CD4-positive, alpha-beta T cell (primary cell): ENCODE results near the gene SLC38A11. TPM values are rescaled to one million over a fixed set of nuclear protein-coding genes. Genes with fewer than 3 reads are reported as not detected.

Source experiments
- ATAC-seq: fragments of 200-7000 bp; cut with Tn5 transposase; one replicate; pipeline ENCODE4 v1.10.0; 2022; ENCODE audit warnings: mild to moderate bottlenecking; ENCODE audit not compliant: poor library complexity
- CTCF ChIA-PET: fragments of 350-600 bp; sonication (Branson Sonifier 250); formaldehyde crosslinking; loops from one replicate; lab custom pipeline; 2021; ENCODE audit warnings: antibody characterized with exemption, inconsistent platforms; lab: Charles Lee
- POLR2A ChIA-PET: fragments of 350-600 bp; sonication (Branson Sonifier 250); formaldehyde crosslinking; loops from one replicate; lab custom pipeline; 2021; ENCODE audit warnings: antibody characterized with exemption, inconsistent platforms; lab: Charles Lee
- DNase-seq, 14 experiments: peaks; one replicate each; pipeline ENCODE4 v3.0.0-alpha.2; 2013 to 2020; ENCODE audit warnings: mixed read lengths in 2 of 14
- H3K27ac ChIP-seq, 2 donors: one replicate each; pipeline versions ENCODE4 v1.5.1 to v1.7.0; 2013; ENCODE audit warnings: low read length in 2 of 2, low read depth in 1 of 2, mild to moderate bottlenecking in 1 of 2
- H3K27me3 ChIP-seq, 2 experiments: 1 replicate in 1 of 2; 2 replicates in 1 of 2; pipeline versions ENCODE4 v1.6.1 to v1.7.0; 2013; ENCODE audit warnings: low read length in 2 of 2, control low read depth in 1 of 2, mild to moderate bottlenecking in 1 of 2, moderate library complexity in 1 of 2; ENCODE audit not compliant: insufficient read depth in 2 of 2, control insufficient read depth in 1 of 2
- H3K36me3 ChIP-seq: one replicate; pipeline ENCODE4 v1.6.1; 2013; ENCODE audit warnings: low read length, control low read depth; ENCODE audit not compliant: insufficient read depth
- H3K4me1 ChIP-seq: one replicate; pipeline ENCODE4 v1.6.1; 2013; ENCODE audit warnings: low read length, control low read depth; ENCODE audit not compliant: insufficient read depth
- H3K4me3 ChIP-seq: one replicate; pipeline ENCODE4 v1.5.1; 2013; ENCODE audit warnings: mild to moderate bottlenecking, low read length, moderate library complexity
- H3K9me3 ChIP-seq, 2 experiments: 1 replicate in 1 of 2; 2 replicates in 1 of 2; pipeline versions ENCODE4 v1.6.1 to v1.7.0; 2013; ENCODE audit warnings: low read length in 2 of 2, mild to moderate bottlenecking in 2 of 2, control low read depth in 1 of 2, moderate library complexity in 1 of 2; ENCODE audit not compliant: control insufficient read depth in 1 of 2, insufficient read depth in 1 of 2
- H3K27ac Mint-ChIP-seq: one replicate; pipeline ENCODE4 v1.8.0; 2020; ENCODE audit warnings: mixed read lengths
- H3K27me3 Mint-ChIP-seq: one replicate; pipeline ENCODE4 v1.8.0; 2021; ENCODE audit warnings: mixed read lengths
- H3K36me3 Mint-ChIP-seq: one replicate; pipeline ENCODE4 v1.8.0; 2021; ENCODE audit warnings: low read depth, mixed read lengths
- H3K4me1 Mint-ChIP-seq: one replicate; pipeline ENCODE4 v1.8.0; 2021; ENCODE audit warnings: low read depth, mixed read lengths
- H3K4me3 Mint-ChIP-seq: one replicate; pipeline ENCODE4 v1.8.0; 2020; ENCODE audit warnings: mild to moderate bottlenecking, mixed read lengths
- H3K9me3 Mint-ChIP-seq: one replicate; pipeline ENCODE4 v1.8.0; 2020; ENCODE audit warnings: mixed read lengths
- intact Hi-C, 2 experiments: fragments of 100-400 bp; cut with DNase I in 1 of 2; cut with micrococcal nuclease in 1 of 2; formaldehyde crosslinking; loops; one replicate each; pipeline versions ENCODE4 v1.15.1 to v1.9.0; 2023 to 2025; cut with DNase I, micrococcal nuclease
- total RNA-seq, 174 experiments: library from RNA in 2 of 174; stranded (reverse) in 2 of 174; gene quantifications; one replicate each; pipeline ENCODE4 v1.2.3 and lab custom pipeline; 2021 to 2026
- TF ChIP-seq, protein P1 (sequence below): fragments of 200-600 bp; IDR thresholded peaks from one replicate; pipeline ENCODE4 v1.8.0; 2022; ENCODE audit warnings: antibody characterized with exemption, mild to moderate bottlenecking

SLC38A11 gene
- total RNA-seq, 2 experiments from 2014 or later: not detected

DNA sequence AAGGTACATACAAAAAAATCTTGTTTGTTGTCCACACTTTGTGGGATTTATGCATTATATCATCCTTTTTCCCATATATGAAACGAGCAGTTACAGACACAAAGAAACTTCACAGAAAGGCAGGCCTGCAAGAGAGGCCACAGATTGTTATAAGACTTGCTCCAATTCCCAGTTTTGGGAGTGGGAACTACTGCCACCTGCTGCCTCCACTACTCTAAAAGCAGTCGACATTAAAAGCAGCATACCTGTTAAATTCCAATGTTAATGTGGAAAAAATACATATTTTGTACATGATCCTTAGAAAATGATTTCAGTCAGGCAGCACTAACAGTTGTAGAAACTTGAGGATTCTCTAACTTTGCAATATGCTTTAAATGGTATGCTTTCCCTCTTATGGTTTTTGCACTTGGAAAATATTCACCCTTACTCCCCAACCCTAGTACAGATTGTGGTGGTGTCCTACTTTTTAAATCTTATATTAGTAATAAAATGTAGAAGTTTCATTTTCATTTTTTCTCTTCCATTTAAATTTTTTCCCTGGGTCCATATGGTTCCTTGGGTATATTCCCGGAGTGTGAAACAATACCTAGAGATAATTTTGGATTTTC, 37.9 kb downstream of the SLC38A11 start:
- H3K9me3 ChIP-seq: no peaks in the 10 kb centered on the region
- H3K27ac ChIP-seq: no peak overlapping the region
- intact Hi-C loops: no loop called here
- no peaks in the 10 kb centered on the region for H3K27me3 ChIP-seq
- no peaks in the 10 kb centered on the region for H3K36me3 Mint-ChIP-seq
- H3K27ac Mint-ChIP-seq: no peak overlapping the region
- no peaks in the 10 kb centered on the region for H3K4me1 Mint-ChIP-seq
- ATAC-seq (no peak), DNase-seq (no peak)
- no peaks in the 10 kb centered on the region for H3K36me3 ChIP-seq
- H3K4me3 ChIP-seq: no peak overlapping the region
- ChIA-PET POLR2A (no interaction called here), CTCF (no interaction called here)
- H3K27me3 Mint-ChIP-seq: no peaks in the 10 kb centered on the region
- no peaks in the 10 kb centered on the region for H3K4me1 ChIP-seq
- H3K4me3 Mint-ChIP-seq: no peak overlapping the region
- H3K9me3 Mint-ChIP-seq: no peaks in the 10 kb centered on the region
- TF ChIP-seq, protein P1, sequence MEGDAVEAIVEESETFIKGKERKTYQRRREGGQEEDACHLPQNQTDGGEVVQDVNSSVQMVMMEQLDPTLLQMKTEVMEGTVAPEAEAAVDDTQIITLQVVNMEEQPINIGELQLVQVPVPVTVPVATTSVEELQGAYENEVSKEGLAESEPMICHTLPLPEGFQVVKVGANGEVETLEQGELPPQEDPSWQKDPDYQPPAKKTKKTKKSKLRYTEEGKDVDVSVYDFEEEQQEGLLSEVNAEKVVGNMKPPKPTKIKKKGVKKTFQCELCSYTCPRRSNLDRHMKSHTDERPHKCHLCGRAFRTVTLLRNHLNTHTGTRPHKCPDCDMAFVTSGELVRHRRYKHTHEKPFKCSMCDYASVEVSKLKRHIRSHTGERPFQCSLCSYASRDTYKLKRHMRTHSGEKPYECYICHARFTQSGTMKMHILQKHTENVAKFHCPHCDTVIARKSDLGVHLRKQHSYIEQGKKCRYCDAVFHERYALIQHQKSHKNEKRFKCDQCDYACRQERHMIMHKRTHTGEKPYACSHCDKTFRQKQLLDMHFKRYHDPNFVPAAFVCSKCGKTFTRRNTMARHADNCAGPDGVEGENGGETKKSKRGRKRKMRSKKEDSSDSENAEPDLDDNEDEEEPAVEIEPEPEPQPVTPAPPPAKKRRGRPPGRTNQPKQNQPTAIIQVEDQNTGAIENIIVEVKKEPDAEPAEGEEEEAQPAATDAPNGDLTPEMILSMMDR: no peak

DNA sequence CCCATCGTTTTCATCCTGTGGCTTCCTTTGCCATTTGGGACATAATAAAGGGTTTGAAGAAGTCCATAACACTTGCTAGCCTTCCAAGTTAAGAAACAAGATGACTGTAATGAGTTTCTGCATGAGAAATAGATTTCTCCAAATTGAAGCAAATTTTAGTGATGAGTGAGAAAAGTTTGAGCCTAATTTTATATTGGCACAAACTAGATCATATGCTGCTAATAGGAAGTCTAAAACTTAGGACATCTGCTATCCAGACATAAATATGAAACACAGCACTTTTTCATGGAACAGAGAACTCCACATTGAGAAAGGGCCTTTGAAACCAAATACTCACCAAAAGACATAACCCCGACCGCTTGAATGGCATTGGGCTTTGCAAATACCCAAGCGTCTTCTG, 39.8 kb downstream of the SLC38A11 start:
- intact Hi-C loops: no loop called here
- no peaks in the 10 kb centered on the region for H3K36me3 Mint-ChIP-seq
- H3K27ac Mint-ChIP-seq: no peak overlapping the region
- Histone ChIP-seq H3K27me3 (no peaks in the 10 kb centered on the region), H3K27ac (no peak overlapping the region), H3K36me3 (no peaks in the 10 kb centered on the region), H3K9me3 (no peaks in the 10 kb centered on the region), H3K4me3 (no peak overlapping the region), H3K4me1 (no peaks in the 10 kb centered on the region)
- H3K4me1 Mint-ChIP-seq: no peaks in the 10 kb centered on the region
- H3K4me3 Mint-ChIP-seq: no peak overlapping the region
- ChIA-PET CTCF (no interaction called here), POLR2A (no interaction called here)
- TF ChIP-seq, protein P1: no peak
- H3K27me3 Mint-ChIP-seq: no peaks in the 10 kb centered on the region
- ATAC-seq (no peak), DNase-seq (no peak)
- no peaks in the 10 kb centered on the region for H3K9me3 Mint-ChIP-seq

DNA sequence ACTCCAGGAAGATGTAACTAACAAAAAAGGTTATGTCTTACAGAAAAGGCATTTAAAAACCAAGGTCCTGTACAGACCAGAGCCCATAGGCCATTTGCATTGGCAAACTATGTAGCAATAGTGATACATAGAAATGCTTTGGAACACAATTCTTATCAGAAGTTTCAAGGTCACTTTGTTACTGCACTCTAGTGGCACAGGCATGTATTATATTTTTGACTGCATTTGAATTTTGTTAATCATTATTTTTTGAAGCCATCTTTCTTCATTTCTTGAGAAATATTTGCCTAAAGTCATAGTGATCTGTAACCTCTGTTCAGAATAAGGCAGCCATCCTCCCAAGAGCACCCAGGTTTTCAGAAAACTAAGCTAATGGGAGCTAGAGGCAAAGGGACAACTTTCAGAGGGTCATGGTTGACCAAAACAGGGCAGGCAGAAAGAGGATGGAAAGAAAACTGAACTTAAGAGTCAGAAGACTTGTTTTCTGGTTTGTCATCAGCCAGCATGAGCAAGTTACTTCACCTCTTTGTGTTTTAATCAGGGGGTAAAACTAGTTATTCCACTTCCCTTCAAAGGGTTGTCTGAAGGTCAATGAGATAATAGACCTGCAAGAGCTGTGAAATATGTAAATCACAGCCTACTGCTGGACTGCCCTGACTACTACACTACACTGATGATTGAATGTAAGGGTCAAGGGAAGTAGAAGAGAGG, 41.5 kb downstream of the SLC38A11 start:
- no peaks in the 10 kb centered on the region for H3K36me3 Mint-ChIP-seq
- TF ChIP-seq, protein P1: no peak
- H3K9me3 Mint-ChIP-seq: no peaks in the 10 kb centered on the region
- ChIA-PET CTCF (no interaction called here), POLR2A (no interaction called here)
- Histone ChIP-seq H3K9me3 (no peaks in the 10 kb centered on the region), H3K4me3 (no peak overlapping the region), H3K36me3 (no peaks in the 10 kb centered on the region), H3K4me1 (no peaks in the 10 kb centered on the region), H3K27ac (no peak overlapping the region), H3K27me3 (no peaks in the 10 kb centered on the region)
- no peaks in the 10 kb centered on the region for H3K27me3 Mint-ChIP-seq
- intact Hi-C loops: no loop called here
- H3K4me1 Mint-ChIP-seq: peaks cover 5% of the 10 kb centered on the region
- H3K27ac Mint-ChIP-seq: no peak overlapping the region
- DNase-seq (no peak), ATAC-seq (no peak)
- H3K4me3 Mint-ChIP-seq: no peak overlapping the region
